ENCODE data around the gene TNNI2.

TNNI2 gene

GRCh38 chr11:1821562-1821961 is 17.2 kb upstream of the TNNI2 start:
- no peak for DNase-seq (ENCODE audit: low read depth)

- no peak for DNase-seq (ENCODE audit: low read depth)
Measured at GRCh38 chr11:1822648-1823375, 16.0 kb upstream of the TNNI2 start.

- DNase-seq (ENCODE audit: low read depth): no peak
Measured at GRCh38 chr11:1823376-1824220, 15.2 kb upstream of the TNNI2 start.

GRCh38 chr11:1824221-1825038 is 14.4 kb upstream of the TNNI2 start:
- no peak for DNase-seq (ENCODE audit: low read depth)

- DNase-seq (ENCODE audit: low read depth): no peak
Measured at GRCh38 chr11:1825039-1825740, 13.6 kb upstream of the TNNI2 start.

- no peak for DNase-seq (ENCODE audit: low read depth)
Measured at GRCh38 chr11:1825785-1826451, 12.9 kb upstream of the TNNI2 start.

DNA sequence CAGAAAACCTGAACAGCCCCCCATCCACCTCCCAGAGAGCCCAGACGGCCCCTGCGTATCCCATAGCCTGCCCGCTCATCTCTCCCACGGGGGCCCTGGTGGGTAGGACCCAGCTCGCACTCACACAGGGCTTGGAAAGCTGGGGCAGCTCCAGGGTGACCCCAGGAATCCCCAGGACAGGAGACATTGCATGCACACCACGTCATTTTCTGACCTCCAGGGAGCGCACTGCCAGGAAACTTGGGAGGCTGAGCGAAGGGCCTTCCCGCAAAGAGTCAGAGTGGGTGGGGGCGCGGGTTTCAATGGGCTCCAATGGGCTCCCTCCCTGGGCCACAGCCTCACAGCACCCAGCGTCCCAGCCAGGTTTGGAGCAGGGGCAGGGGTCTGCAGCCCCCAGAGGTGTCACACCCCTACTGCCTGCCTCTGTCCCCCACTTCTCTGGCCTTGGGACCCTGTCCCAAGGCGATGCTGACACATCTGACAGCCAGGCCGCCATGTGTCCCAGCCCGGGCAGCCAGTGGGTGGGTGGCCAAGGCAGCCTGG is 12.2 kb upstream of the TNNI2 start:
- DNase-seq (ENCODE audit: low read depth): no peak

GRCh38 chr11:1827095-1827813 is 11.5 kb upstream of the TNNI2 start:
- no peak for DNase-seq (ENCODE audit: low read depth)

DNA sequence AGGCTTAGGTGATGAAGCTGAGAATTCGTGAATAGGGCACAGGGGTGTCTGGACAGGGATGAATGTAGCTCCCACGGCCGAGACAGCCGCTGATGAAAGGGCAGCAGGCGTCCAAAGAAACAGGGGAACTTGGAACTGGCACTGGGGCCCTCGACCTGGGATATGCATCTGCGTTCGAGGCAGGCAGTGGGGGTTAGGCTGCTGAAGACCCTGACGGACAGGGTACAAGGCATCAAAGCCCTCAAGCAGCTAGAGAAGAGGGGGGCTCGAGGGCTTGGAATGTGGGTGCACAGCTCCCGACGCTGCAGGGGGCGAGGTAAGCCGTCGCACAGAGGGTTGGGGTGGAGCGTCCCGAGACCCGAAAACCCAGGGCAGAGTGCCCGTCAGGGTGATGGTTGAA is 10.8 kb upstream of the TNNI2 start:
- DNase-seq (ENCODE audit: low read depth): no peak

DNA sequence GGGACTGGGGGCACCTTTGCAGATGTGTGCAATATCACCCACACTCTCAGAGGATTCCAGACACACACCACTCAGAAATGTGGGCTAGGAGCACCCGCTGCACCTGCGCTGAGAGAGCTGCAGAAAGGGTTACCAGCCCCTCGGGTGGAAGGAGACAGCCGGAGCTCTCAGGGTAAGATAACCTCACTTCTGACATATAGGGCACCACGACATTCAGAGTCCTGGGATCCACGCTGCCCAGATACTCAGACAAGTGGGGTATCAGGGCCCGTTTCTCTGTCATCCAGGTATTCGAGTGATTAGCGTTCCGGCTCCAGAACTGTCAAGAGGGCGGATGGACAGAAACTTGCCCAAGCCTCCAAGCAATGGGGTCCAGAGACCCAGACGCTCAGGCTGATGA is 10.2 kb upstream of the TNNI2 start:
- no peak for DNase-seq (ENCODE audit: low read depth)

- no peak for DNase-seq (ENCODE audit: low read depth)
Measured at GRCh38 chr11:1829039-1829820, 9.6 kb upstream of the TNNI2 start.

DNA sequence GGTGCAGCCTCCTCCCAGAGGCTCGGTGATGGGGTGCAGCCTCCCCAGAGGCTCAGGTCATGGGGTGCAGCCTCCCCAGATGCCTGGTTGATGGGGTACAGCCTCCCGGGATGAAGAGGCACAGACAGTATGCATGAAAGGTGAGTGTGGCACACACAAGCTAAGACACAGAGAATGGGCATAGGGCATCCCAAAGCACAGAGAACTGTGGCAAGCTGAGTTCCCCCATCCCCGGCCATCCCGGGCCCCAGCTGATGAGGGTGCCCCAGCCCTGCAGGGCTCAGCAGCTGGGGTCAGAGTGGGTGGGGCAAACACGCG is 8.8 kb upstream of the TNNI2 start:
- no peak for DNase-seq (ENCODE audit: low read depth)

DNA sequence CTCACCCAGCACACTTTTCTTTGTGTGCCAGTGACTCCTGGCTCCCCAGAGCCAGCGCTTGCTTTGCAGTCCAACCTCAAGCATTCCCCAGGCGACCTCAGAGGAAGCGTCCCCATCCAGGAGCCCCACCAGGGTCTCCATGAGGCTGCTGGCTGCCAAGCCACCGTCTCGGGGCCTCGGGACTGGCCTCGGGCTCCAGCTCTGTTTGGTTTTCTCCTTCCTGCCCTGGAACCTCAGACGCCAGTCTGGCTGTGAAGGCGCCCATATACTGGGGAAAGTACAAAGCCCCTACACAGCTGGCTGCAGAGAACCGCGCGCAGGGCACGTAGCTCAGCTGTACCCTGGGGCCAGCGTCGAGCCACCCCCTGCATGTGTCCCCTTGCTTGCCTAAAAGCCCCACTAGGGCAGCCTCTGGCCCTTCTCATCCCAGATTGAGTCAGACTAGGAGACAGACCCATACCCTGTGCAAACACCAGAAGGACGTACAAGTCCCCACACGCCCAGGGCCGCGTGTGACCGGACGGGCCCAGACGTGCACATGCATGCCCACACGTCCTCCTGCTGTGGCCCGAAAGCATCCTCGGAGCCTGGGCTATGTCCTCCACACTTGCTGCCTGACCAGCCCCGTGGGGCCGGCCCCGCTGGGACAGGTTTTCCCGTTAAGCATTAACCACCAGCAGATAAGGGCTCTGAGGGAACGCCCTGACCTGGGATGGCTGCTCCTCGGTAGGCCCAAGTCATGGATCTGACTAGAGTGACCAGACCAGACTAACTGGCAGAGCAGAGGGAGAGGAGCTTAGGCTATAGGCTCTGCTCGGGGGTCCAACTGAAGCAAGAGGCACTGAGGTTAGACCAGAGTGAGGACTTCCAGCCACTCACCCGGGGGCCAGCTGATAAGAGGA is 8.2 kb upstream of the TNNI2 start:
- no peak for DNase-seq (ENCODE audit: low read depth)

GRCh38 chr11:1831338-1832210 is 7.2 kb upstream of the TNNI2 start:
- DNase-seq (ENCODE audit: low read depth): no peak

DNA sequence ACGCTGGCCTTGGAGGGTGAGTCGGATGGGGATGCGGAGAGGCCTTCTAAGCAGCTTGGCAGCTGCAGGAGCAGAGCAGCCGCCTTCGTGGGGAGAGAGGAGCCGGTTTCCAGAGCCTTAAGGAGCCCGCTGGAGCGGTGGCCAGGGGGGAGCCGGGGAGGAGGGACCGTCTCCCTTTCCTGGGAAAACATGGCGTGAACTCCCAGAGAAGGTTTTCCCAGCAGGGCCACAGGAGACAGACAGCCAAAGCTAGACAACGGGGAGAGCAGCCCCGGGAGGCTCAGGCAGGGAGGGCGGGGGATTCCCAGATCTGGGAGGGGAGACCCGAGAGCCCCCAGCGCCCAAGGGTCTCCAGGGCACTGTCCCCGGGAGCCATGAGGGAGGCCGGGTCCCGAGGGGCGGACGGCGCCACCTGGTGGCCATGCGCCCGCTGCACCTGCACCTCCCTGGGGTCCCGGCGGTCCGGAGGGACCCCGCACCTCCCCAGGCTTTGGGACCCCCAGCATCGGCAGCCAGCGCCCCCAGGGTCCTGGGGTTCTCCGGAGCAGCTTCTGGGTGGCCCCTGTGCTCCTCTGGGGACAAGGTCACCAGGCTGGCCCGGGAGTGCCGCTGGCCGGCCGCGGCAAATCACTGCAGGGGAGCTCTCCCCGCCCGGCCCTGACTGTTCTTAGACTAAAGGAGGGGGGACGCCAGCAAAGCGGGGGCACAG is 6.4 kb upstream of the TNNI2 start:
- DNase-seq (ENCODE audit: low read depth): peak; percentile 46

DNA sequence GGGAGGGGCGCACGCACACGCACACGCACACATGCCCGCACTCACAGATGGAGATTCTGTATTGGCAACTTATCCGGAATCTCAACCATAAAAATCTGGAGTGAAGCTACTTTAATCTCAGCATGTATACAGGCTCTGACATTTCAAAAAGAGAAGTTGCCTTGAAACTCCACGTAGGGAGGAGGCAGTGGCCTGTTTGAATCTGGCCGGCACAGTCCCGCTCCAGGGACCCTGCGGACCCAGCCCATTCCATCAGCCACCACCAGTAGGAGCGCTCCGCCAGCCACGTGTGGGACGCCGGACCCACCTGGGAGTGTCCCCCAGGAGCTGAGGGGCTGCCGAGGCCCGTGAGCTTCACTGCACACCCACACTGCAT is 5.9 kb upstream of the TNNI2 start:
- no peak for DNase-seq (ENCODE audit: low read depth)

GRCh38 chr11:1834062-1834610 is 4.6 kb upstream of the TNNI2 start:
- no peak for DNase-seq (ENCODE audit: low read depth)
